Kidney capillary endothelial cell (primary cell): ENCODE results near the gene TUBD1.
"Not testable (repeated sequence)": the region's sequence is repeated elsewhere in the genome, so short reads cannot be mapped to it uniquely, and the experiment has no call there.

Experiments
- DNase-seq: peaks from one replicate; pipeline ENCODE4 v3.0.0-alpha.2; 2018; ENCODE audit warnings: low spot score

Gene TUBD1

DNA sequence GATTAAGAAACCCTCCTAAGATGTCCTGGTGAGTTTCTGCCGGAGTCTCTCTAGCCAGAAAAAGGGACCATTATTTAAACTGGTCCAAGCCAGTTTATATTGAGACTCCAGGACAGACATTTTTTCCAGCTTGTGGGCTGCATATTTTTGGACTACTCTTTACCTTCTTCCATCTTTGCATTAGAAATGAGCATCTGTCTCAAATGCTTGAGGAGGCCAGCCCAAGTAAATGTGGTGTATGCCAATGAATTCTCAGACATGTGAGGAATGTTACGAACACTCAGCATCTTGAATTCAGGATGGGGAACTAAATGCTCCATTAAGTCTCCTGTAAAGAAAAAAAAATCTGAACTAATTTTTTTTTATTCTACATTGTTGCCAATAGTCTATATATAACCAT is 18.4 kb downstream of the TUBD1 start:
- no peak for DNase-seq

DNA sequence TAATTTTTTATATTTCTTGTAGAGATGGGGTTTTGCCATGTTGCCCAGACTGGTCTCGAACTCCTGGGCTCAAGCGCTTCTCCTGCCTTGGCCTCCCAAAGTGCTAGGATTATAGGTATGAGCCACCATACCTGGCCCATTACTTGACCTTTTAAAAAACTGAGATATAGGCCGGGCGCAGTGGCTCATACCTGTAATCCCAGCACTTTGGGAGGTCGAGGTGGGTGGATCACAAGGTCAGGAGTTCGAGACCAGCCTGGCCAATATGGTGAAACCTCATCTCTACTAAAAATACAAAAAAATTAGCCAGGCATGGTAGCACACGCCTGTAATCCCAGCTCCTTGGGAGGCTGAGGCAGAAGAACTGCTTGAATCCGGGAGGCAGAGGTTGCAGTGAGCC is 19.3 kb downstream of the TUBD1 start:
- DNase-seq, result not testable (repeated sequence)

DNA sequence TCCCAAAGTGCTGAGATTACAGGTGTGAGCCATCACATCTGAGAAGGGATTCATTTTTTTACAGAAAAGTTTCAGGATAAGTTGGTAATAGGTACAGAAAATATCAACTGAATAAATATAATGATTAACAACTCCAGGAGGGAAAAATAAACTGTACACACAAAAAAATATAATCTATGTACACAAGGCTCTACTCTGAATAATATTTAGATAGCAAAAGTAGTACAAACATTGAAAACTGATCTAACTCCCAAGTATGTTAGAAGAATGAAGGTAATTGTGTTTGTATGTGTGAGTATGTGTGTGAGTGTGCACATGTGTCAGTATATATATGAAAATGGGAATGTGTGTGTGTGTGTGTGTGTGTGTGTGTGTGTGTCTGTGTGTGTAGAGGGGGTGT is 20.4 kb downstream of the TUBD1 start:
- DNase-seq, result no peak

DNA sequence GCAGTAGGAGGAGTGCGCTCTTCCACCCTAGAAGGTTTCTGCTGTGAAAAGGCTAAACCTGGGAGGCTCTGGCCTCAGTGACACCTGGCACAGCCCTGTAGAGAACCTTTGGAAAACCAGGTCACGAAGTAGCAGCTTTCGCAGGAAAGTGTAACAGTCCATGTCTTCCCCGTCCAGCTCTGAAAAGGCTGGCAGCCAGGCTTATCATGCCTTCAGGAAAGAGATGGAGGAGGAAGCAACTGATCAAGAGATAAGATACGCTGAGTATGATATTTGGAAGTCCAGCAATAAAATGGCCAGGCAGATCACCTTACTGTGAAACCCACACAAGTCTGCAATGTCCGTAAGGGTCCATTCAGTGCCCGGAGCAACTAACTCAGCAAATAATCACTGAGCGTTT is 22.3 kb downstream of the TUBD1 start:
- no peak for DNase-seq

DNA sequence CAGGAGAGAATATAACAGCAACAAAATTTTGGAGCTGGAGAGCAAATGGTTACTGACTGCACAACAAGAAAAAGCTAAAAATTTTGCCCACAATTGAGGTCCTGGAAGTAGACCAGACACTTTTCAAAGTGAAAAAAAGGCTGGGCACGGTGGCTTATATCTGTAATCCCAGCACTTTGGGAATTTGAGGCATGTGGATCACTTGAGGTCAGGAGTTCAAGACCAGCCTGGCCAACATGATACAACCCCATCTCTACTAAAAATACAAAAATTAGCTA is 22.9 kb downstream of the TUBD1 start:
- no peak for DNase-seq

DNA sequence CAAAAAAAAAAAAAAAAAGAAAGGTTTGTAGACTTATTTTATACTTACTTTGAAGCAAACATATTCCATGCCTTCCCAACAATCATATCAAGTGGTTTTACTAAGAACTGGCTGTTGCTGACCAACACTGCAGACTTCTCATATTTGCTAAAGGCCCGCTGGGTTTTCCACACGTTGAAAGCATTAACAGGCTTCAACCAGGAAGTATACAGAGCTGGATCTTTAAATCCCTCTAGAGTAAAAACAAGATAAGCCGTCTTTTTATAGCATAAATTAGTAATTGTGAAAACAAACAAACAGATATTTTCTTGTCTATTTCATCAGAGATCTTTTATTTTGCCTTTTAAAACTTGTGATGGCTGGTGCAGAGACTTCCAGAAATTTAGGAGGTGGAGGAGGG is 29.1 kb downstream of the TUBD1 start:
- no peak for DNase-seq

DNA sequence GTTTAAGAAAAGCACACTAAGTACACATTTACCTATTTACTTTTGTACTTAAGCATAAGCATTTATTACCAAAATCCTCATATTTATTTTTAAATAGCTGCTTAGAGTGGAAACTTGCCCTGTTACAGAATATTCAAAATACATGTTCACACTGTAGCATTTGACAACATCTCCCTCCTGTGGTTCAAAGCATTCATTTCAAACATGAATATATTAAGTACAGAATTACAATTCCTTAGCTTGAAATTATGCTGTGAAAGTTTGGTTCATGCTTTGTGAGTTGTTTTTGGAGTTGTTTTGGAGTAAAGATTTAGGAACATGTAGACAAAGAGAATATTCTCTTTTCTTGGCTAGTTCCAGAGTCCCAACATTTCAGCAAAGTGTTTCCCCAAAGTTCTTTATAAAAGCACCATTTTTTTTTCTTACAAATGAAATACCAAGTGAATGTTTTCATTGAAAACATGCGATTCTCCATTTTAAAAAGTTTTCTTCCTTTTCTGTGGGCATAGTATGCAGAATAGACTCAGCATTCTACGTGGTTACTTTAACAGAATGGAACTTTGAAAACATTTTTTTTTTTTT is 33.2 kb downstream of the TUBD1 start:
- DNase-seq, result peak; percentile 67

DNA sequence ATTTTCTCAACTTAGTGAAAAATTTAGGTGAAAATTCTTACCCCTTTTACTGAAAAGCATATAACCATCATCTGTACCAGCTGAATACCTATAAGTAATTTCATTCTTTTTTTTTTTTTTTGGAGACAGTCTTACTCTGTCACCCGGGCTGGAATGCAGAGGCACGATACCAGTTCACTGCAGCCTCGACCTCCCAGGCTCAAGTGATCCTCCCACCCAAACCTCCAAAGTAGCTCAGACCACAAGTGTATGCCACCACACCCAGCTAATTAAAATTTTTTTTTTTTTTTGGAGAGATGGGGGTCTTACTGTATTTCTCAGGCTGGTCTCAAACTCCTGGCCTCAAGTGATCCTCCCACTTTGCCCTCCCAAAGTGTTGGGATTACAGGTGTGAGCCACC is 33.8 kb downstream of the TUBD1 start:
- DNase-seq, result no peak

DNA sequence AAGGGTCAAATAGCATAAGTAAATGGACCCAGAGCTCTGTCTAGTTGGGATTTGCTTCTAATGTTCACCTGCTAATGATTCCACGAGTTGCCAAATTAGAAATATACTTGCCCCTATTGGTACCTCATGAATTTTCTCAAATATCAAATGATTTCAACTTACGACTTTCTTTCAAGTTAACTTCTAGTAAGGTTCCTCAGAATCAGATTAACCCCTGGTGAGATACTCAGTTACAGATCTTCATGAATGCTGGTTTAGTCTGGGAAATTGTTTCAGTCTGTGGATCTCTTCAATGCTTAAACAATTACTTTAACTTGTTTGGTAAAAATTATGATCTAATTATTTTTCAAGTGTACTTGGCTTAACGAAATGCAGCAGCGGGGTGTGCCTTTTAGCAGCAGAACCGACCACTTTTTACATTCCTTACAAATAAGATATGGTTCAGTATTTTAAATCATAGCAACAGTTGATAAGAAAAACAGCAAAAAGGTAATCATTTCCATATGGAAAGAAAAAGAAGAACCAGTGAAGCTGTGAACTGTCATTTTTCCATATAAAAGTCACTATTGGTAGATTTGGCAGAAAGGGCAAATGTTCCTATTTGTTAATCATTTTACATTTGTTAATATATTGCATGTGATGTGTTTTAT is 34.5 kb downstream of the TUBD1 start:
- no peak for DNase-seq

DNA sequence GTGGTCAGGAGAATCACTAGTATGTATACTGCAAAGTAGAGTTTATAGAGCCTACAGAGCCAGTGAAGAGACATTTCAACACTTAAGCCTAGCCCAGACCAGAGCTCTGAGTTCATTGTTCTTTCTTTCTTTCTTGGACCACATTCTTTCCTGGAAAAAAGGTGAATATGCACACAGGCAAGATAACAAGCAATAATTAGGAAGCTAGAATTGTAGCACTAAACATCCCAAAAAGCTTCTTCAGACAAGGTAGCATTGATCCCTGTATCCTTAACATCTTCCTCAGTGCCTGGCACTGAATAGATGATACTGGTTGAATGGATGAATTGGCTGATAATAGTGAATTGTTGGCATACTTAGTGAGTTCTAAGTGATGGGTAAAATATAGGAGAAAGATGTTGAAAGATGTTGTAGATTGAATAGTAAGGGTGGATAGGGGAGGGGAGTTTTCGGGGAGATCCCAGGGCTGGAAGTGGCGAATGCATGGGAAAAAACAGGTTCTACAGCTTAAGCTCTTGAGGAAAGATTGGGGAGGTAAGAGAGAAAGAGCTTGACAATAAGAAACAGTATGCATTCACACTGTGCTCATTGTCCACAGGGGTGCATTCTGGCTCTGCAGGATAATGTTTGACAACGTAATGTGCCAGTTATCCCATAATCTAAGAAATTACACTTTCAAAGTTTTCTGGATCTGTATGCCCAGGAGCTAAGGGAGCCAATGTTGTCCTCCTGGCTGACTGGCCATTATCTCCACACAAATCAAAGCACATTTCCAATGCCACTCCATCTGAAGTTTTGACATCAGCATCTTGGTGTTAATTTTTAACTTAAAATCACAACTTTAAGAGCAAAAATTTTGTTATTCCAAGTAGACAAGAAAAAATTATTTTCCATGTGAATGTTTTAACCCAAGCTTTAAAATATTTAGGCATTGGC is 35.6 kb downstream of the TUBD1 start:
- no peak for DNase-seq

DNA sequence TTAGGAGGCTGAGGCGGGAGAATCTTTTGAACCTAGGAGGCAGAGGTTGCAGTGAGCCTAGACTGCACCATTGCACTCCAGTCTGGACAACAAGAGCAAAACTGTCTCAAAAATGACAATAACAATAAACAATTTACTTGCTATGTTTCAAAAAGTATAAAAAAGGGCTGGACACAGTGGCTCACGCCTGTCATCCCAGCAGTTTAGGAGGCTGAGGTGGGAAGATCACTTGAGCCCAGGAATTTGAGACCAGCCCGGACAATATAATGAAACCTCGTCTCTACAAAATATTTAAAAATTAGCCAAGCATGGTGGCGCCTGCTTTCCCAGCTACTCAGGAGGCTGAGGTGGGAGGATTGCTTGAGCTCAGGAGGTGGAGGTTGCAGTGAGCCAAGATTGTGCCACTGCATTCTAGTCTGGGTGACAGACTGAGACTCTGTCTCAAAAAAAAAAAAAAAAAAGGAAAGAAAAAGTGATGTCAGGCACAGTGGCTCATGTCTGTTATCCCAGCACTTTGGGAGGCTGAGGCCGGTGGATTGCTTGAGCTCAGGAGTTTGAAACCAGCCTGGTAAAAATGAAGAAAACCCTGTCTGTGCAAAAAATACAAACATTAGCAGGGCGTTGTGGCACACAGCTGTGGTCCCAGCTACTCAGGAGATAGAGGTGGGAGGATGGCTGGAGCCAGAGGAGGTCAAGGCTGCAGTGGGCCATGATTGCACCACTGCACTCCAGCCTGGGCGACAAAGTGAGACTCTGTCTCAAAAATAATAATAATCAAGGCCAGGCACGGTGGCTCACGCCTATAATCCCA is 38.6 kb downstream of the TUBD1 start:
- DNase-seq, result not testable (repeated sequence)

DNA sequence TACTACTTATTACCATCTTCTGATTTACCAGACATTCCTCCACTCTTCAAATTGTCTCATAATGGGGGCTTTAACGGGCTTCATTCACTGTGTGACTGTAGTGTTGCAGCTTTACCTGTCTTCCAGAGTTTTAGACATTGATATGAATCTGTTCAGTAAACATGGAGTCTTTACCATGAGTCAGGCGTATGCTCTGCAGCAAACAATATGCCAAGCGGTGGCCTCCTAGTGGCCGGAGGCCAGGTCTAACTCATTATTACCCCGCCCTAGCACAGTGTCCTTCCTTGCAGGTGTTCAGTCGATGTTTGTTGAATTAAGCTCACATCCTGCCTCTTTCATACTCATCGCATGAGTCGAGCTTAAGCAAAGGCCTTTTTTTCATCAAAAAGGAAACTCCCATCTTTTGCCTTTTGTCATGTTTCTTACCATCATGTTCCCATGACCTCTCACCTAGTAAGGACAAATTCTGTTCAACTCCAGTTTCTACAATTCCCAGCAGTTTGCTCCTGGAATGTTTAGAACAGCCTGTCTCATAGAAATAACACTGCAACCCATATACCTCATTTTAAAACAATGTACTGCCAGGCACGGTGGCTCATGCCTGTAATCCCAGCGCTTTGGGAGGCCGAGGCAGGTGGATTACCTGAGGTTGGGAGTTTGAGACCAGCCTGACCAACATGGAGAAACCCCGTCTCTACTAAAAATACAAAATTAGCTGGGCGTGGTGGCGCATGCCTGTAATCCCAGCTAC is 39.4 kb downstream of the TUBD1 start:
- DNase-seq, result peak; percentile 69

DNA sequence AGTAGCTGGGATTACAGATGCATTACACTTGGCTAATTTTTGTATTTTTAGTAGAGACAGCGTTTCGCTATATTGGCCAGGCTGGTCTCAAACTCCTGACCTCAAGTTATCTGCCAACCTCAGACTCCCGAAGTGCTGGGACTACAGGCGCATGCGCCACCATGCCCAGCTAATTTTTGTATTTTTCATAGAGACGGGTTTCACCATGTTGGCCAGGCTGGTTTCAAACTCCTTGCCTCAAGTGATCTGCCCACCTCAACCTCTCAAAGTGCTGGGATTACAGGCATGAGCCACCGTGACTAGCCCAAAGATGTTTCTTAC is 39.9 kb downstream of the TUBD1 start:
- DNase-seq, result not testable (repeated sequence)

DNA sequence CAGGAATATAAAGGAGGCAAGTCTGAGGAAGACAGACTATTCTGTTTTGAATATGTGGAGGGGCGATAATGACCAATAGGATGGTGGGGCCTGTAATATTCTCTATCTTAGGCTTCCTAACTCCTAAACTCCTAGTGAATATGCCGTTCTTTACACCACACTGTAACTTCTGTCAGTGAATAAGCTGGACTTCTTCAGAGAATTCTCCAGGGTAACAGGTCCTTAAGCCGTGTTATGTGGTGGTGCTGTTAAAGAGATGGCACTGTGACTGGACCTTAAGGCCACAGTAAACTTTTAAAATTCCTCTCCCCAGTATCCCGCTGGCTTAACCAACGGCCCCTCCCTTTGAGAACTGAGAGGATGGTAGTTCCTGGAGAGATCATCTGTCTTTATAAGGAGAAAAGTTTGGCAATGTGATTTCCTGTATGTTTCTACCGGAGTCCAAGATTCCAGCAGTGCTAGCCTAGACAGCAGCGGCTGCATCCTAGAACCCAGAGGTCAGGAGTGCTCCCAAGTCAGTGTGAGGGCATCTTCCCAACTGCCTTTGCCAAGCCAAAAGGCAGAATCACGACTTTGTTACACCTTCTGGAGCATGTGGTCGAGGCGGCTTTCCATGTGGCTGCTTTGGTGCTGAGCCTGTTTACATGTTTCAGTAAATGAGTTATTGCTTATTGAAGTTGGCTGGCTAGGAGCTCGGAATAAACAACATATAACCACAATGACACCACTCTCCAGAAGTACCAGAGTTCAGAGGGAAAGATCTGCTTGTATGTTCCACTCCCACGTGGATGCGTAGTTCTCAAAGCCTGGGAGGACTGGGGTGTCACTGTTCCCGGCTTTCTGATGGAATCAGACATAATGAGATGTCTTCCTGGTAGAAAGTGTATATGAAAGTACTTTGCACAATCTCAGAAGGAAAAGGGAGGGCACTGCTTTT is 41.0 kb downstream of the TUBD1 start:
- DNase-seq, result no peak

DNA sequence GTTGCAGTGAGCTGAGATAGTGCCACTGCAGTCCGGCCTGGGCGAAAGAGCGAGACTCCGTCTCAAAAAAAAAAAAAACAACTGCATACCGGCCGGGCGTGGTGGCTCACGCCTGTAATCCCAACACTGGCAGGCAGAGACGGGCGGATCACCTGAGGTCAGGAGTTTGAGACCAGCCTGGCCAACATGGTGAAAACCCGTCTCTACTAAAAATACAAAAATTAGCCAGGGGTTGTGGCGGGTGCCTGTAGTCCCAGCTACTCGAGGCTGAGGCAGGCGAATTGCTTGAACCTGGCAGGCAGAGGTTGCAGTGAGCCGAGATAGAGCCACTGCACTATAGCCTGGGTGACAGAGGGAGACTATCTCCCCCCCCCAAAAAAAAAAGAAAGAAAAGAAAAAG is 42.4 kb downstream of the TUBD1 start:
- not testable (repeated sequence) for DNase-seq

DNA sequence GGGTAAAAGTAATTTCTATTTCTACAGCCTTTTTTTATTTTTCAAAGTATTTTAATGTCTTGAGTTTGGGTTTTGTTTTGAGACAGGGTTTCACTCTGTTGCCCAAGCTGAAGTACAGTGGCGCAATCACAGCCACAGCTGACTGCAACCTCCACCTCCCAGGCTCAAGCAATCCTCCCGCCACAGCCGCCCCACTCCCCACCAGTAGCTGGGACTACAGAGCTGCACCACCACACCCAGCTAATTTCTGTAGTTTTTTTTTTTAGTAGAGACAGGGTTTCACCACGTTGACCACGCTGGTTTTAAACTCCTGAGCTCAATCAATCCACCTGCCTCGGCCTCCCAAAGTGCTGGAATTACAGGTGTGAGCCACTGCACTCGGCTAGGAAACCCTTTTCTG is 44.0 kb downstream of the TUBD1 start:
- no peak for DNase-seq

DNA sequence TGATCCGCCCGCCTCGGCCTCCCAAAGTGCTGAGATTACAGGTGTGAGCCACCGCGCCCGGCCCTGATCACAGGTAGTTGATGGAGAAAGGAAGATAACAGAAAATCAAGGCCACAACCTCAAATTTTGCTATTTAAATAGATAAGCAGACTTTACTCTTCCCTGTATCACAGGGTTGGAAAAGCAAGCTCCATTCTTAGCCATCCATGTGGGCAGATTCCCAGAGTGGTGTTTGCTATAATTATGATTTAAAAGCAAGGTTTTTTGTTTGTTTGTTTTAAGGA is 44.4 kb downstream of the TUBD1 start:
- no peak for DNase-seq

DNA sequence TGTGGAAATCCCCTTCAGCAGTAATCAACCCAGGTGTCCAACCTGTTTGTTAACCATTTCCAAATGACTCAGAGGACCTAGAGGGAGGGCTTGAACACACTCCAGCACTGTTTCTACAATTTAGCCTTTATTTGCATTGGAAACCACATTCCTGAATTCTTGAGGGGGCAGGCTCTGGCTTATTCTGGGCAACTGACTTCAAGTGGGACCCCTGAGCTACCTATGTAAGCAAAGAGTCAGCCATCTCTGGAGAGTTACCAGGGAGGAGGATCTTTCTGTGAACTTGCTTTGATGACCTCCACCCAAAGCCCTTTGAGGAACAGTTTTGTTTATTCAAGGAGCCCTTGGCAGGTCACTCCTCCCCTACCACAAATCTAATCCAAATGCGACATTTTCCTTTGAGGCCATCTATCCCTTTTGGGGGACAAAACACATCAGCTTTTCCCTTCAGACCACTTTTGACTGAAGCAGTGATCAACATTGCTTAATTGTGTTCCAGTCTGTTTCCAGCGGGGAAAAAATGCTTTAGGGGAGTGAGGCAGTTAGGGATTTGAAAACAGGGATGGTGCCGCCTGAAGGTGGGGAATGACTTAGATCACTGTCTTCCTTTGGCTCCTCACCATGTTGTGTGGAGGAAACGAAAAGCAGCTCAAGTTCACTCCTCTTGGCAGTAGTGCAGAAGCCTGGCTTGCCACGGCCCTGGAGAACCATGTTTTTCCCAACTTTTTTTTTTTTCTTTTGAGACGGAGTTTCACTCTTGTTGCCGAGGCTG is 46.2 kb downstream of the TUBD1 start:
- no peak for DNase-seq

DNA sequence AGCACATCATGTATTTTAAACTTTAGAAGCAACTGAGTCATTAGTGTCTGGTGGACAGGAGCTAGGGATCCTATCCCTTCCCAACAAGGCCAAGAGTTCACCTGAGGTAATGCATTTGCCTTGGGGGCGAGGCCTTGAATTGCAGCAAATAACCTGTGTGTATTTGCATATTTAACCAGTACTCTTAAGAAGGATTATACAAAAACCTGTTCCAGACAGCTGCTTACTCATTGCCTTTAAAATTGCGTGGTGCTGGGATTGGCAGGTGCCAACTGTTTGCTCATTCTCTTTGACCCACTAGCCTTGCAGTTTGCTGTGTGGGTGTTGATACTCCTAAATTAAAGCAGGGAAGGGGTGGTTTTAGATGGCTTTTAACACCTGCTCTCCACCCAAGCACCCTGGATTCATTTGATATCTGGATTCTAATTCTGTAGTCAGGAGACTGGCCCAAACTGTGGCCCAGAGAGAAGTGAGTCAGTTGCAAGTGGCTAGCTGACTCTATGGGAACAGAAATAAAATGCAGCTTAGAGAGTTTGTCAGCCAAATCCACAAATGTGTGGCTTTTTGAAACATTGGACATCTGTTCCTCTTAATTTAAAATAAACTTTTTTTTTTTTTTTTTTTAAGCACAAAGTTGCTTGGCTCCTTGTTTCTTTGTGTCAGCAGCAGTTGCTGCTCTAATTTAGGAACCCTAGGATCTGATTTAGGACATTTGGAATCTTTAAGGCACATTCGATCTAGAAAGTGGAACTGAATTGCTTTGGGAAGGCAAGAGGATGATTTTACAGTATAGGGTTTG is 46.9 kb downstream of the TUBD1 start:
- DNase-seq, result no peak
